ENCODE measurements around the gene CCDC74B.
"Not testable (repeated sequence)": the region's sequence is repeated elsewhere in the genome, so short reads cannot be mapped to it uniquely, and the experiment has no call there.

The CCDC74B gene

GRCh38 chr2:130152816-130153595, 8.1 kb upstream of the CCDC74B start:
- no peak for TF ChIP-seq CTCF (IDR thresholded peaks at IDR 0.05; ENCODE audit: insufficient read depth, low read depth, low read length, missing control alignments)
- no peak for DNase-seq (ENCODE audit: low read depth)
- H3K4me3 ChIP-seq (ENCODE audit: low read depth, low read length): no peak overlapping the region

GRCh38 chr2:130152136-130152815, 7.4 kb upstream of the CCDC74B start:
- not testable (repeated sequence) for DNase-seq (ENCODE audit: low read depth); H3K4me3 ChIP-seq (ENCODE audit: low read depth, low read length)

- DNase-seq (ENCODE audit: low read depth); H3K4me3 ChIP-seq (ENCODE audit: low read depth, low read length): not testable (repeated sequence)
Observed at GRCh38 chr2:130151145-130151512, 6.2 kb upstream of the CCDC74B start.

GRCh38 chr2:130150181-130151144, 5.6 kb upstream of the CCDC74B start:
- DNase-seq (ENCODE audit: low read depth): no peak
- H3K4me3 ChIP-seq (ENCODE audit: low read depth, low read length): no peak overlapping the region
- TF ChIP-seq CTCF (IDR thresholded peaks at IDR 0.05; ENCODE audit: insufficient read depth, low read depth, low read length, missing control alignments): no peak

GRCh38 chr2:130148515-130148914, 3.6 kb upstream of the CCDC74B start:
- DNase-seq (ENCODE audit: low read depth); H3K4me3 ChIP-seq (ENCODE audit: low read depth, low read length): not testable (repeated sequence)

GRCh38 chr2:130143266-130144039, 1.5 kb downstream of the CCDC74B start:
- peak; percentile 44 for DNase-seq (ENCODE audit: low read depth)
- H3K4me3 ChIP-seq (ENCODE audit: low read depth, low read length): not testable (repeated sequence)

GRCh38 chr2:130142396-130143265, 2.3 kb downstream of the CCDC74B start:
- not testable (repeated sequence) for H3K4me3 ChIP-seq (ENCODE audit: low read depth, low read length); DNase-seq (ENCODE audit: low read depth)

- H3K4me3 ChIP-seq (ENCODE audit: low read depth, low read length); DNase-seq (ENCODE audit: low read depth): not testable (repeated sequence)
Observed at GRCh38 chr2:130141645-130142370, 3.1 kb downstream of the CCDC74B start.

- not testable (repeated sequence) for DNase-seq (ENCODE audit: low read depth); H3K4me3 ChIP-seq (ENCODE audit: low read depth, low read length)
Observed at GRCh38 chr2:130141002-130141401, 3.9 kb downstream of the CCDC74B start.

- not testable (repeated sequence) for H3K4me3 ChIP-seq (ENCODE audit: low read depth, low read length); DNase-seq (ENCODE audit: low read depth)
Observed at GRCh38 chr2:130140516-130140915, 4.4 kb downstream of the CCDC74B start.

- H3K4me3 ChIP-seq (ENCODE audit: low read depth, low read length); DNase-seq (ENCODE audit: low read depth): not testable (repeated sequence)
Observed at GRCh38 chr2:130139331-130140280, 5.3 kb downstream of the CCDC74B start.

- not testable (repeated sequence) for H3K4me3 ChIP-seq (ENCODE audit: low read depth, low read length); DNase-seq (ENCODE audit: low read depth)
Observed at GRCh38 chr2:130138841-130139251, 6.1 kb downstream of the CCDC74B start.

GRCh38 chr2:130138326-130138725, 6.6 kb downstream of the CCDC74B start:
- DNase-seq (ENCODE audit: low read depth); H3K4me3 ChIP-seq (ENCODE audit: low read depth, low read length): not testable (repeated sequence)
